ENCODE data around the gene P2RY6.
"Not testable (repeated sequence)": the region's sequence is repeated elsewhere in the genome, so short reads cannot be mapped to it uniquely, and the experiment has no call there.

P2RY6 gene

GRCh38 chr11:73260127-73260457 lies 12.0 kb upstream of the P2RY6 start:
- DNase-seq (ENCODE audit: low spot score), result no peak

GRCh38 chr11:73262851-73263495 lies 9.2 kb upstream of the P2RY6 start:
- peak; percentile 4 for DNase-seq (ENCODE audit: low spot score)

GRCh38 chr11:73263640-73264039 lies 8.5 kb upstream of the P2RY6 start:
- no peak for DNase-seq (ENCODE audit: low spot score)

- no peak for DNase-seq (ENCODE audit: low spot score)
Observed at GRCh38 chr11:73265278-73265810, 6.8 kb upstream of the P2RY6 start.

- DNase-seq (ENCODE audit: low spot score), result no peak
Observed at GRCh38 chr11:73265853-73266645, 6.1 kb upstream of the P2RY6 start.

DNA sequence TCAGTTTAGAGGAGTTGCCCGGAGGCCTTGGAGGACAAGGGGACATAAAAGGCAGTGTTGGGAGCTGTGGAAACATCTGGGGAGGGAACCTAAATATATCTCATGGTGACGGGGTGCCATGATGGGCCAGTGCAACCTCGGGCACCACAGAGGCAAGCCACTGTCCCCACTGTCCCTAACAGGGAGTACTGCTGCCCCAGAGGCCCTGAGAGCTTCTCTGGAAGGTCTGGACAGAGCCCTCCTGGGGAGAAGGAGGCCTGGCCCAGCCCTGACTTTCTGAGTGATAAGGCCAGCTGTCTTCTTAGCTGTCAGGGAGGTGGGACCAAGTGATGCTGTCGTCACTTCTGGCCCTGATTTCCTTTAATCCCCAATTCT lies 5.5 kb upstream of the P2RY6 start:
- no peak for DNase-seq (ENCODE audit: low spot score)

DNA sequence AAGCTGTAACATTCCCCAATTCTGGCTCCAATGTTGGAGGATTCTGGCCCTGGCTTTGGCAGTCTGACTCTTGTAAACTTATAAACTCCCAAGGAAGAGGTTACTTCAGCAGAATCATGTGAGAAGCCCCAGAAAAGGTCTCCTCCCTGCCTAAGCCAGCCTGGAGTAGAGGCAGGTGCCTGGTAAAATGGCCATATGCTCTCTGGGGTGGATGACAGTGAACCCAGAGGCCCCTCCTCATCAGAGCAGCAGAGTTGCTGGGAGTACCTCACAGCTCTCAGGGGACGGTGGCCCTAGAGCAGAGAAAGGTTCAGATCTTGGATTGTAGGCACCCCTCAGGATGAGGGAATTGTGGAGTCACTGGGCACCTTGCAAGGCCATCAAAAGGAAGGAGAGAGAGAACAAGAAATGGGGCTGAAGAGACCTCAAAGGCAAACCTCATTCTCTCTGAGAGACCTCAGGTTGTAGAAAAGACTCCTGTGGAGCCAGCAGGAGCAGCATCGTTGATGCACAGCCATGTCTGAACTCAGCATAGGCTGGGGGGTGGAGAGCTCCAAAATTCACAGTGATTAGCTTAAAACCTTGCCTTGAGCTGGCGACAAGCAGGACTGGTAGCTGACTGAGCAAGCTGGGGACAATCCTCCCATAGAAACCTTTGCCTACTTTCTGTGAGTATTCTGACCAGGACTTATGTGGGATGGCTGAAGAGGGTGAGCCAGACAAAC lies 4.9 kb upstream of the P2RY6 start:
- DNase-seq (ENCODE audit: low spot score), result no peak

DNA sequence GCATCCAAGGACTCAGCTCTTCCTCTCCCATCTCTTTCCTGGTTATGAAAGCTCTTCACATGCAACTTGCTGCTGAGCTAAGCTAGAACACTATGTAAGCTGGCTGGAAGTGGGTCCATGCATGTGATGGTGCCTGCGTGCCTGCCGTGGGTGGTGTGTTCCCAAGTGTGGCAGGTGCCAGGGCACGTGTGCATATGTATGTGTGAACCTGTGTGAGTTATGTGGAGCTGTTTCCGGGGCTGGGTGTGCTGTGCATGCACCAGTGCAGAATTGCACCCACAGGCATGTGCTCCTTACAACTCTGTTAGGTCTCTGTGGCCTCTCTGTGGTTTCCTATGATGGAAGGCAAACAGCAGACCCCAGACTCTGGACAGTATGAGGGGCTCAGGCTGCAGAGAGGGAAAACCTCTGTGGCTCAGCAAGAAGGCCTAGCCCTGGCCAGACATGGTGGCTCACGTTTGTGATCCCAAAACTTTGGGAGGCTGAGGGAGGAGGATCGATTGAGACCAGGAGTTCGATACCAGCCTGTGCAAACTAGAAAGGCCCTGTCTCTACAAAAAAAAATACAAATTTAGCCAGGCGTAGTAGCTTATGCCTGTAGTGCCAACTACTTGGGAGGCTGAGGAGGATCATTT lies 4.1 kb upstream of the P2RY6 start:
- no peak for DNase-seq (ENCODE audit: low spot score)

- no peak for DNase-seq (ENCODE audit: low spot score)
Observed at GRCh38 chr11:73268671-73269271, 3.4 kb upstream of the P2RY6 start.

- DNase-seq (ENCODE audit: low spot score), result peak; percentile 1
Observed at GRCh38 chr11:73269459-73270015, 2.6 kb upstream of the P2RY6 start.

DNA sequence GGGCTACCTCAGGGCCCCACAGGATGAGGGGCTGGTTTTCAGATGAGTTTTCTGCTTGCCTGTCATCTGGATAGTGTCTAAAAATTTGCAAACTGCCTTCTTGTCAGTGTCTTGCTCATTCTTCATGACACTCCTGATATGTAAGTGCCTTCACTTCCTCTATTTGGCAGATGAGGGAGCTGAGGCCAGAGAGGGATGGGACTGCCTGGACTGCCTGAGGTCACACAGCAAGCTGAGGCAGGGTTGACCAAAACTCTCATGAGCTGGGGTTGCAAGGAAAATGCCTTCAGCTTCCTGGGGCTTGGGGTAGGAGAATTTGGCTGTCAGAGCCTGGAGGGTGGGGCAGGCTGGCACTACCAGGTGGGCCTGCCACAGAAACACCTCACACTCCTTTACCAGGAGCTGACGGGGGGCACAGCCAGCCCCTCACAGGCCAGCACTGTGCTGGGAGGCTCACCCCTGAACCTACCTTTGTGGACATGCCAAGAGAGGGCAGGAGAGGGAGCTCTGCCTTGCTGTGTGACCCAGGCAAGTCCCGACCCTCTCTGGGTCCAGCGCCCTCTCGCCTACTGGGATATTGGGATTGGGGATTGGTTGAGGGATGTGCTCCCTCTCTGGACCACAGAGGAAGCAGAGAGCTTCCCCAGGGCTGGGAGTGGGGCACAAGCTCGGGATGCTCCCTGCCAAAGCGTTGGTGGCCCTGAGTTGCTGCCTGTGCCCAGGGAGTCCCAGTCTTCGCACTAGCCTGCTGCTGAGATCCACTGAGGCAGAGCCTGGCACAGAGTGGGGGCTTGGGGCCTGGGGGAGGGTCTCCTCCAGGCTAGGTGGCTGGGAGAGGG lies 1.9 kb upstream of the P2RY6 start:
- DNase-seq (ENCODE audit: low spot score), result no peak

- DNase-seq (ENCODE audit: low spot score), result no peak
Observed at GRCh38 chr11:73270855-73271477, 1.2 kb upstream of the P2RY6 start.

DNA sequence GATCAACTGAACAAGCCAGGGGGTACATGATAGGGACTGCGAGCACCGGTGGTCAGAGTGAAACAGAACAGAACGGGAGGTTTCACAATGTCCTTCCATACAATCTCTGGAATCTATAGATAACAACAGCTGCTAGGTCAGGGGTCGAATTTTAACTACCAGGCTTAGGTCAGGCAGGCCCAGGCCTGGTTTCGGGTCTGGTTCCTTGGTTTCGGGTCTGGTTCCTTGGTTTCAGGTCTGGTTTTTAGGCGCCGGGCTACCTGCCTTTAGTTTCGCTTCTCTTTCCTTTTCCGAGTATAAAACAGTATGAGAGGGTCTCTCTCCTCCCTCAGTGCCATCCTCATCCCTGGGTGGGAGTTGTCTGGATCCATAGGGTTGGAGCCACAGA lies 666 bp upstream of the P2RY6 start:
- not testable (repeated sequence) for DNase-seq (ENCODE audit: low spot score)

- DNase-seq (ENCODE audit: low spot score), result no peak
Observed at GRCh38 chr11:73272680-73273038, 521 bp downstream of the P2RY6 start.

- no peak for DNase-seq (ENCODE audit: low spot score)
Observed at GRCh38 chr11:73273222-73273895, 1.2 kb downstream of the P2RY6 start.

DNA sequence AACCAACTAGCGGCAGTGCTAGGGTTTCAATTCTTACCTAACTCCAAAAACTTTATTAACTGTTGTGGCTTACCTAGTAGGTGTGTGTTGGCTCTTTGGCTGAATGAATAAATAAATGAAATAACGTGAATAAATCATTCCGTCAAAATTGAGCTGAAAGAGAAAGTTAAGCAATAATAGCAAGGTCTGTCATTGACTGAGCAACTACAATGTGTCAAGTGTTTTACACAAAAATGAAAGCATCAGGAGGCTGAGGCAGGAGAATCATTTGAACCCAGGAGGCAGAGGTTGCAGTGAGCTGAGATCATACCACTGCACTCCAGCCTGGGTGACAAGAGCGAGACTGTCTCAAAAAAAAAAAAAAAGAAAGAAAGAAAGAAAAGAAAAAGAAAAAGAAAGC lies 2.1 kb downstream of the P2RY6 start:
- DNase-seq (ENCODE audit: low spot score), result not testable (repeated sequence)

GRCh38 chr11:73274722-73275380 lies 2.7 kb downstream of the P2RY6 start:
- DNase-seq (ENCODE audit: low spot score), result no peak

GRCh38 chr11:73275381-73275750 lies 3.2 kb downstream of the P2RY6 start:
- DNase-seq (ENCODE audit: low spot score), result no peak

DNA sequence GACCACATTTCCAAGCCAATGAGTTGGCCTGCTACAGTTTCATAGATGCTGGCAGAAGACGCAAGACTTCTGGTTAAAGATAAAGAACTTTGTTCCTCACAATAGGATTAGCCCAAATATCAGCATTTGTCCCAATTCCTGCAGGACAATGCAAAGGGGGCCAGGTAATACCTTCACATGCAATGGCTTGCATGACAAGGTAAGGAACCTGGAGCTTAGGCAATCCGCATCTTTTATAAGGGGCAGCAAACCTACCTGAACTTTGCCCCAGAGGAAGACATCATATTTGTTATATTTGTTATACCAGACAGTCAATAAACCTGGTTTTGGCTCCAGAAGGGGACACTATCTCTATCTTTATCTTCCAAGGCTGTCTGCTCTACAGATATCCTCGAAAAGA lies 5.3 kb downstream of the P2RY6 start:
- no peak for DNase-seq (ENCODE audit: low spot score)

Data from D341Med (cell line).